ENCODE measurements around the gene GABPB2. TPM values are rescaled to one million over a fixed set of nuclear protein-coding genes. Genes with fewer than 3 reads are reported as not detected.

Gene GABPB2
- polyA plus RNA-seq, 3 donors from 2014 or later: 5.1 to 14.2 (median 5.7) TPM

DNA sequence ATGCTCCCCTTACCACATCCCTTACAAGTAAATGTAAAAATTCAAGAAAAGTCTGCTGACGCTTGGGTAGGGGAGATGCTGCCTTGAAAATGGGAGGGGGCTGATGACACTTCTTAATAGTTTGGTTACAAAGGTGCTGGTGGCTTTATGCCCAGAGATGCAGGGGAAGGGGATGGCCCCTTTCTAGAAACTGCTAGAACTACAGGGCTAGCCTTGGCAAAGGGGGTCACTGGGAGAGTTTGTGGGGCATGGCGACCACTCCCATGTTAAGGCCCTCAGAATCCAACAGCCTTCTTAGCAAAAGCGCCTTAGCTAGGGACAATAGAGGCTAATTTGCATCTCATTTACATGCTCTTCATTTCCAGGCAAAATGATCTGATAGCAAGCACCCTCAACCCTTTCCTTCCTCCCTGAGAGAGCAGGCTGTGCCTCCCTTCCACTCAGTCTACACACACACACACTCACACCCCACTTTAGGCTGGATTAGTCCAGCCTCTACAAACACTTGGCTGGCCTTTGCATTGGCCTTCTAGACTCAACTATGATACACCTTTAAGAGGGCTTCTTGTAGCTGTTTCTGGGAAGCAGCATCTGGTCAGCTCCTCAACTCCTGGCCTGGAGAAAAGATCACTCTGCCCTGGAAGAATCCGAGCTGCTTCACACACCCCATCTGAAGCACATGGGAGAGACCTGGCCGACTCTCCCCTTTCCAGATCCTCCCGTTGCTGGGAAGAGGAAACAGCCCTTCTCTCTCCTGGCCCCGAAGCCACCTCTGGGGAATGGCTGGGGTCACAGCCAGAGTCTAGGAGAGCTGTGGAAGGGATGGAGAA lies 74.1 kb downstream of the GABPB2 start:
- peak overlapping the region; percentile 2 to 51 (median 32) for H3K4me3 Mint-ChIP-seq
- H3K4me1 Mint-ChIP-seq: peaks cover 13 to 18% of the 10 kb centered on the region in 2 donors
- H3K27me3 Mint-ChIP-seq (ENCODE audit: low read depth in 3 of 3): peaks cover 0 to 5% (median 1%) of the 10 kb centered on the region in 3 donors
- no peak for DNase-seq
- H3K36me3 Mint-ChIP-seq: peaks cover 0 to 3% (median 0%) of the 10 kb centered on the region in 3 donors
- H3K9me3 Mint-ChIP-seq: no peaks in the 10 kb centered on the region
- H3K27ac Mint-ChIP-seq: no peak overlapping the region

DNA sequence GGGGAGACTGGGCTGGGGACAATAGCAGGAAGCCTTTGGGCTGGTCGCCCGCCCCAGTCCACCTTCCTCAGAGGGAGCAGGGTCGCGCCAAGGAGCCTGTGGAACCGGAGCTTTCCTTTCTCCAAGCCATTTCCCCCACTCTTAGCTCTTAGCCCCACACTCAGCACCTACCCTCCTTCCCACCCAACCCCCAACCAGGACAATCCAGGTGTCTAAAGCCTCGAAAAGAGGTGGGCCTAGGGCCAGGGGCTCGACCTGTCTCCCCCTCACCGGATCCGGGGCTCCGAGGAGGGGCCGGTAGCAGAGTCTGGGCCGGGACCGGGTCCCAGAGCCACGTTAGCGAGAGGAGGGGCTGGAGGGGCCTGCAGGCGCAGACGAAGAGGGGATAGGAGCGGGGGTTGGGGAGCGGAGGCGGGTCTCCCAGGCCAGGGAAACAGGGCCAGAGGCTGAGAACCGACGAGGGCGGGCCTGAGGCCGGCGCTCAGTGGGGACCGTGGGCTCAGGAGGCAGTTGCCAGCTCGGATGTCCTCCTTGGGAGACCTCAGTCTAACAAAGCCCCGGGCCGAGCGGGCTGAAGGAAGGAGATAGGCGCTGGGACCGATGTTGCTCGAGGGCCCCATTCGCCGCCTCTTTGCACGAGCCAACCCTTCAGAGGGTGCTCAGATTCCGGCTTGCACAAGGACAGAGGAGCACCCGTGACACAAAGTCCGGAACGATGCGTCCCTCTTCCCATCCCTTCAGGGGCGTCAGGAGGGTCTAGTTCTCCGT lies 74.9 kb downstream of the GABPB2 start:
- peaks cover 0 to 3% (median 0%) of the 10 kb centered on the region in 3 donors for H3K36me3 Mint-ChIP-seq
- H3K9me3 Mint-ChIP-seq: no peaks in the 10 kb centered on the region
- H3K4me3 Mint-ChIP-seq: peak overlapping the region; percentile 85 to 98 (median 96)
- DNase-seq: no peak
- peaks cover 0 to 5% (median 1%) of the 10 kb centered on the region in 3 donors for H3K27me3 Mint-ChIP-seq (ENCODE audit: low read depth in 3 of 3)
- peaks cover 13 to 18% of the 10 kb centered on the region in 2 donors for H3K4me1 Mint-ChIP-seq
- H3K27ac Mint-ChIP-seq: peak overlapping the region in 1 of 6 donors; percentile 45

DNA sequence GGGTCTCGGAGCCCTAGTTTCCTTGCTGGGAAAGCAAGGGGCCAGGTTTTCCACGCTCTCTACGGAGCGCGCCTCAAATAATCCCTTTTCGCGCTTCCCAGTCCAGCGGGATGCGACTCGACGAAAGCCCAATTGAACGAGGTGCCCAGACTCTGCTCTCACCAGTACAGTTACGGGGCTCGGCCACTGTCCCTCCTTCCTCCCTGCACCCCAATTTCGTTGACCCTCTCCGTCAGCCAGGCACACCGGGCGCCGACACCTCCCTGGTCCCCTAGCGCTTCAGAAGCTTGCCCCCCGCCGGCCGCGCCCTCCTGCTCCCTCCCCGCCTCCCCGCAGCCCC lies 75.5 kb downstream of the GABPB2 start:
- H3K36me3 Mint-ChIP-seq: peaks cover 0 to 3% (median 0%) of the 10 kb centered on the region in 3 donors
- H3K4me3 Mint-ChIP-seq: peak overlapping the region; percentile 85 to 98 (median 96)
- no peaks in the 10 kb centered on the region for H3K9me3 Mint-ChIP-seq
- DNase-seq: no peak
- H3K27ac Mint-ChIP-seq: peak overlapping the region in 2 of 6 donors; percentile 45 to 46
- peaks cover 13 to 18% of the 10 kb centered on the region in 2 donors for H3K4me1 Mint-ChIP-seq
- peaks cover 0 to 5% (median 1%) of the 10 kb centered on the region in 3 donors for H3K27me3 Mint-ChIP-seq (ENCODE audit: low read depth in 3 of 3)

DNA sequence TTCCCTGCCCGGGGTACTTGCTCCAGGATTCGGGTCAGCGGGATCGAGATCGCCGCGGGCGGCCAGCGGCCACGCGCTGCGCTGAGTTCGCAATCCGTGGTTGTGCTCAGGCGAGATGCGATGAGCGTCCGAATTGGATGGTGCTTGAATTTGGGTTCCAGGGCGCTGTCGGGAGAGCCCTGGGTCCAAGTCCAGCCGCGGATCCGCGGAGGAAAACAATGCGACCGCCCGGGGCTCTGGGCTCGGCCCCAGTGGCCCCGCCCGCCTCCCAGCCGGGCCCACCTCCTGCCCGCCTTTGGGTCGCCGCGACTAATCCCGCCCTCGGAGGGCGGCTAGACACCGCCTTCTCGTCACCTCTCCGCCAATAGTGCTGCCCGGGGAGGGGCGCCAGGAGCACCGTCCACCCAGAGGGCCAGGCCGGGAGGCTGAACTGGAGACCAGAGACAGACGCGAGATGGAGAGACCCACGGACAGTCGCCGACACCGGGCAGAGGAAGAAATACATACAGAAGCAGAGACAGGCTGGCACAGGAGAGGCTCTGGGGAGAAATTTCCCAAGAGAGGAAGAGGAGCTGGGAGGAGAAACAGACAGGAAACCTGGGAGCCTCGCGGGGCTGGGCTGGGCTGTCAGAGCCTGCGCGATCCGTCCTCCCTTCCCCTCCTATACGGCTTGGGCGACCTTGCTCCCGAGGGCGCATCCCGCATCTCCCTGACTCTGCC lies 76.0 kb downstream of the GABPB2 start, which contains the start of gene SEMA6C:
SEMA6C (minus strand) TSS at position 220 of the 720 bp plus-strand sequence. CDS start 4,010 bp downstream, outside the sequence.
- peak; percentile 85 to 88 (median 86) for DNase-seq
- H3K4me3 Mint-ChIP-seq: peak within 1 kb of the TSS; percentile 85 to 98 (median 96)
- peaks cover 13 to 18% of the 10 kb centered on the region in 2 donors for H3K4me1 Mint-ChIP-seq
- H3K9me3 Mint-ChIP-seq: no peaks in the 10 kb centered on the region
- H3K27ac Mint-ChIP-seq: peak within 1 kb of the TSS; percentile 51 to 95 (median 78)
- peaks cover 0 to 5% (median 1%) of the 10 kb centered on the region in 3 donors for H3K27me3 Mint-ChIP-seq (ENCODE audit: low read depth in 3 of 3)
- H3K36me3 Mint-ChIP-seq: peaks cover 0 to 3% (median 0%) of the 10 kb centered on the region in 3 donors

DNA sequence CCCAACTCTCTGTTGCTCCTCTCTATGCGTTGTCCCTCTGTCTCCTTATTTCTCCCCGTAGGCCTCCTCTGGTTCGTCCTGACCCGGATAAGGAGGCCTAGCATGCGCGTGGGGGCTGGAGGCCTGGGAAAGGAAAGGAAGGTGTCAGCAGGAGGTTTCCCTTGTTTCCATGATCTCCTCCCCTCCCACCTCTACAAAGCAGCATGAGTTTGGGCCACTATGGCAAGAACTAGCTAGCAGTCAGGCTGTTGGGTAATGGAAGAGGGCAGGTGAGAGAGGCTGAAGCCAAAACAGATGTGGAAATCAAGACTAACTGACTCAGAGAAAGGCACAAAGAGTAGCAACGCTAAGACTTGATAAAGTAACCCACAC lies 76.6 kb downstream of the GABPB2 start:
- DNase-seq: no peak
- peaks cover 13 to 18% of the 10 kb centered on the region in 2 donors for H3K4me1 Mint-ChIP-seq
- peak overlapping the region; percentile 51 to 95 (median 77) for H3K27ac Mint-ChIP-seq
- H3K9me3 Mint-ChIP-seq: no peaks in the 10 kb centered on the region
- H3K27me3 Mint-ChIP-seq (ENCODE audit: low read depth in 3 of 3): peaks cover 0 to 5% (median 3%) of the 10 kb centered on the region in 3 donors
- peaks cover 0 to 3% (median 0%) of the 10 kb centered on the region in 3 donors for H3K36me3 Mint-ChIP-seq
- H3K4me3 Mint-ChIP-seq: peak overlapping the region; percentile 85 to 98 (median 96)

DNA sequence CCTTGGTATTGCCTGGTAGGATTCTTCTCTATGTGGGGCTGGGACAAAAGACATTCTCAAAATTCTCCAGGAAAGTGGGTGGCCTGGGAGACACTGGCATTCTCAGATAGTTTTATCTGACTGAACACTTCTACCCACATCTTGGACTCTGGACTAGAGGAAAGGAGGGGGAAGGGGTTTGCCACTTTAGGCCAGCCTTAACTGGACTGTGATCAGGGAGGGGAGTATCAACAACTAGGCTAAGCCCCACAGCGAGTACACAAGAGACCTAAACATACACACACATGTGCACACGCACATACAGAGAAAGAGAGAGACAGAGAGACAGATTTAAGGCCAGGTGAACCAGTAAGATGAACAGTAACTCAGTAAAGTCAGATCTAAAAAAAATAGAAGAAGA lies 77.1 kb downstream of the GABPB2 start:
- peaks cover 13 to 18% of the 10 kb centered on the region in 2 donors for H3K4me1 Mint-ChIP-seq
- peak overlapping the region in 1 of 6 donors; percentile 95 for H3K27ac Mint-ChIP-seq
- no peaks in the 10 kb centered on the region for H3K9me3 Mint-ChIP-seq
- DNase-seq: no peak
- peak overlapping the region; percentile 70 to 97 (median 89) for H3K4me3 Mint-ChIP-seq
- H3K36me3 Mint-ChIP-seq: peaks cover 0 to 3% (median 0%) of the 10 kb centered on the region in 3 donors
- peaks cover 0 to 5% (median 3%) of the 10 kb centered on the region in 3 donors for H3K27me3 Mint-ChIP-seq (ENCODE audit: low read depth in 3 of 3)

DNA sequence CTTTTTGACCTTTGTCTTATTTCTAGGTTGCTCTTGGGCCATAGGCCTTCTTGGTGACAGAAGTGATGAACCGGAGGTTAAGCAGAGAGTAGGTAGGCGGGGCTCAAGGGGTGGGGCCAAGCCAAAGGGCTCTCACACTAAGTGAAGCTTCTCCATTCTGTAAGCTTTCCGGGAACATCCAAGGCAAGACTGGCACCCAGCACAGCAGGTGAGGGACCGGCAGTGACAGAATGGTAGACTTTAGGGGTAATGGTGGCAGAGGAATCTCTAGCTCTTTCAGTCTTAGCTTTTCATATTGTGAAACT lies 85.9 kb downstream of the GABPB2 start, which contains the start of gene TNFAIP8L2:
TNFAIP8L2 (plus strand) TSS at position 135 of the 305 bp plus-strand sequence. CDS start 2,049 bp downstream, outside the sequence.
- peak; percentile 48 to 60 (median 59) for DNase-seq
- peaks cover 0 to 5% (median 4%) of the 10 kb centered on the region in 3 donors for H3K27me3 Mint-ChIP-seq (ENCODE audit: low read depth in 3 of 3)
- H3K36me3 Mint-ChIP-seq: peaks cover 8 to 18% (median 14%) of the 10 kb centered on the region in 3 donors
- peaks cover 43 to 55% of the 10 kb centered on the region in 2 donors for H3K4me1 Mint-ChIP-seq
- H3K27ac Mint-ChIP-seq: peak within 1 kb of the TSS; percentile 81 to 97 (median 90)
- no peaks in the 10 kb centered on the region for H3K9me3 Mint-ChIP-seq
- peak within 1 kb of the TSS; percentile 95 to 99 (median 98) for H3K4me3 Mint-ChIP-seq

DNA sequence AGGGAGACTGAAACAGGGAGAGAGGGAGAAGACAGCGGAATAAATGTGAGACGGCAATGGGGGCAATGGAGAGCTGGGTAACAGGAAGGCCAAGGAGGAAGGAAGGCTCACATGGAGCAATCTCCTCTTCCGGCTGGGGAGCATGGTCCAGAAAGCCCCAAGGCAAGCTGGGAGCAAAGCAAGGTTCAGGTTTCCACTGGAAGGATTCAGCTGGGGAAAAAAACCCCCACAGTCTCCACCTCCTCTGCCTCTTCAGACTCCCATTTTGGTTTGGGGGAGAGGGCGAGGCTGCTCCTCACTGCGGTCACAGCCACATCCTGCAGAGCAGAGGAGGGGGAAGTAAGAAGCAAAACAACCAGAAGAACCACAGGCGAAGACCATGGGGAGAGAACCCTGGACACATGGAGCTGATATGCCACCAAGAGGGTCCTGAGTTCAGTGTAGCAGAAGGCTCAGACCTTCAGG lies 86.5 kb downstream of the GABPB2 start:
- DNase-seq: peak; percentile 60 to 67 (median 64)
- Mint-ChIP-seq H3K4me1 (peaks cover 50 to 61% of the 10 kb centered on the region in 2 donors), H3K27me3 (ENCODE audit: low read depth in 3 of 3) (peaks cover 0 to 4% (median 4%) of the 10 kb centered on the region in 3 donors), H3K36me3 (peaks cover 8 to 18% (median 14%) of the 10 kb centered on the region in 3 donors), H3K9me3 (no peaks in the 10 kb centered on the region), H3K27ac (peak overlapping the region; percentile 81 to 97 (median 90)), H3K4me3 (peak overlapping the region; percentile 95 to 99 (median 98))

DNA sequence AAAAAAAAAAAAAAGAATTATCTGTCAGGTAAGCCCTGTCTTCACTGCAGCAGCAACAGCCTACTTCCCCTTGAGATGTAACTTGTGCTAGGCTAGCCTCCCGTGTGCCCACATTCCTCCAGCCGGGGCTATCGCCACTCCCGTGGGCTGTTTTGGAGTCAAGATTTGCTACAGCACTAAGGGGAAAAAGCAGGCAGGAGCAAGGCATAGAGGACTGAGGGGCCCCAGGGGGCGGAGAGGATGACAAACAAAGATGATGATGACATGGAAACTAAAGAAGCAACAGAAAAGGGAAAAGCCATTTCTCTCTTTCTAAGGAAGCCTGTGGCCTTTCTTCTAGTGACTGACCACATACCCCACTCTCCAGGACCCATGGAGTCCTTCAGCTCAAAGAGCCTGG lies 87.8 kb downstream of the GABPB2 start:
- Mint-ChIP-seq H3K9me3 (no peaks in the 10 kb centered on the region), H3K36me3 (peaks cover 8 to 18% (median 14%) of the 10 kb centered on the region in 3 donors), H3K4me3 (peak overlapping the region; percentile 95 to 99 (median 98)), H3K4me1 (peaks cover 54 to 69% of the 10 kb centered on the region in 2 donors), H3K27ac (peak overlapping the region; percentile 81 to 97 (median 90)), H3K27me3 (ENCODE audit: low read depth in 3 of 3) (peaks cover 0 to 4% (median 4%) of the 10 kb centered on the region in 3 donors)
- no peak for DNase-seq

DNA sequence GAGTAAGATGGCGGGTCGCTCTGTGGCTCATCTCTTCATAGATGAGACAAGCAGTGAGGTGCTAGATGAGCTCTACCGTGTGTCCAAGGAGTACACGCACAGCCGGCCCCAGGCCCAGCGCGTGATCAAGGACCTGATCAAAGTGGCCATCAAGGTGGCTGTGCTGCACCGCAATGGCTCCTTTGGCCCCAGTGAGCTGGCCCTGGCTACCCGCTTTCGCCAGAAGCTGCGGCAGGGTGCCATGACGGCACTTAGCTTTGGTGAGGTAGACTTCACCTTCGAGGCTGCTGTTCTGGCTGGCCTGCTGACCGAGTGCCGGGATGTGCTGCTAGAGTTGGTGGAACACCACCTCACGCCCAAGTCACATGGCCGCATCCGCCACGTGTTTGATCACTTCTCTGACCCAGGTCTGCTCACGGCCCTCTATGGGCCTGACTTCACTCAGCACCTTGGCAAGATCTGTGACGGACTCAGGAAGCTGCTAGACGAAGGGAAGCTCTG lies 88.2 kb downstream of the GABPB2 start:
- Mint-ChIP-seq H3K4me3 (peak overlapping the region; percentile 95 to 99 (median 98)), H3K4me1 (peaks cover 54 to 69% of the 10 kb centered on the region in 2 donors), H3K27ac (peak overlapping the region; percentile 80 to 97 (median 92)), H3K27me3 (ENCODE audit: low read depth in 3 of 3) (peaks cover 0 to 4% (median 4%) of the 10 kb centered on the region in 3 donors), H3K36me3 (peaks cover 8 to 18% (median 14%) of the 10 kb centered on the region in 3 donors), H3K9me3 (no peaks in the 10 kb centered on the region)
- DNase-seq: no peak

DNA sequence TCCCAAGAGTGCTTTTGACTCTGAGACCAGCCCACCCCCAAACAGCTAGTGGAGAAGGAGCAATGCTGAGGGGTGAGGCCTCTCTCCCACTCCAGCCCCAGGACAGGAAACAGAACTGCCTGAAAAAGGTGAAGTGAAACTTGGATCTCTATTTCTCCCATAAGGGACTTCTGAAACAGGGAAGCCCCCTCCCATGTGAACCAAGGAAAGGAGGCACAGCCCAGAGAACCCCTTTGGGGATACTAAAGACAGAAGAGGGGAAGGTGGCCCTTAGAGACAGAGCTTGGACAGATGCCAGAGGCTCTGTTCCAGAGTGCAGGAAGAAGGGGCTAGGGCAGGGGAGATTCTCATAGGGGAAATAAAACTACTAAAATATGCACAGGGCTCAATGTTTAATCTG lies 88.8 kb downstream of the GABPB2 start:
- peak overlapping the region; percentile 10 to 67 (median 60) for H3K4me3 Mint-ChIP-seq
- H3K9me3 Mint-ChIP-seq: no peaks in the 10 kb centered on the region
- H3K4me1 Mint-ChIP-seq: peaks cover 54 to 73% of the 10 kb centered on the region in 2 donors
- H3K36me3 Mint-ChIP-seq: peaks cover 8 to 21% (median 14%) of the 10 kb centered on the region in 3 donors
- no peak for DNase-seq
- H3K27me3 Mint-ChIP-seq (ENCODE audit: low read depth in 3 of 3): peaks cover 0 to 4% (median 4%) of the 10 kb centered on the region in 3 donors
- H3K27ac Mint-ChIP-seq: peak overlapping the region; percentile 80 to 95 (median 89)

DNA sequence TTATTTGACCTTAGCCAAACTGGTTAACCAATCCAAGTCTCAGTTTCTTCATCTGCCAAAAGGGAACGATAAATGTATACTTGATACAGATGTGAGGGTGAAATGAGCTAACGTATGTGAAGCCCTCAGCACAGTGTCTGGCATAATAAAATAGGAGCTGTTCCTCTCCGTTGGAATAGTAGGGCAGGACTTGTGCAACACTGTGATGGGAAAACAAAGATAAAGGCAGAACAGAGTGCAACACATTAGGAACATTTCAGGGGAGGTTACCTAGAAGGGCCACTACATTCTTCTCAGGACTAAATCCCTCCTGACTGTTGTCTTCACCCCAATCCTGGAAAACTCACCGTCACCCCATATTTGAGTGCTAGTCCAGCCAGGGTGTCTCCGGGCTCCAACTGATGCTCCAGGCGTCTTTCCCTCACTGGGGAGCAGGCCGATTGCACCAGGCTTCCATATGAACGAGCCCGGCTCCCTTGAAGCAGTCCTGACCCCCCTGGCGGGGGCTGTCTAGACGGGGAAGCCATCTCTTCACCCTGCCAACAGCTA lies 94.2 kb downstream of the GABPB2 start:
- peaks cover 12 to 22% (median 14%) of the 10 kb centered on the region in 3 donors for H3K36me3 Mint-ChIP-seq
- peaks cover 46 to 62% of the 10 kb centered on the region in 2 donors for H3K4me1 Mint-ChIP-seq
- H3K4me3 Mint-ChIP-seq: peak overlapping the region in 4 of 5 donors; percentile 32 to 100 (median 67)
- DNase-seq: no peak
- peaks cover 9 to 12% (median 10%) of the 10 kb centered on the region in 3 donors for H3K27me3 Mint-ChIP-seq (ENCODE audit: low read depth in 3 of 3)
- H3K27ac Mint-ChIP-seq: peak overlapping the region in 4 of 6 donors; percentile 45 to 81 (median 62)
- no peaks in the 10 kb centered on the region for H3K9me3 Mint-ChIP-seq
